Neuronal stem cell (in vitro differentiated cells): ENCODE measurements around the gene POU2F2. TPM values are rescaled to one million over a fixed set of nuclear protein-coding genes. Genes with fewer than 3 reads are reported as not detected.

Experiments
- DNase-seq: peaks from one replicate; pipeline ENCODE4 v3.0.0-alpha.2; 2013; ENCODE audit warnings: low spot score
- H2AFZ ChIP-seq: one replicate; pipeline ENCODE4 v1.6.1; 2013; ENCODE audit warnings: mild to moderate bottlenecking, low read length, inconsistent platforms
- H2AK5ac ChIP-seq: 2 replicates; pipeline ENCODE4 v1.6.1; 2013; ENCODE audit warnings: low read depth, mild to moderate bottlenecking, inconsistent platforms, low read length, moderate library complexity, mixed read lengths
- H2BK120ac ChIP-seq: 2 replicates; pipeline ENCODE4 v1.6.1; 2013; ENCODE audit warnings: low read depth, mild to moderate bottlenecking, inconsistent platforms, low read length, moderate library complexity, mixed read lengths
- H2BK12ac ChIP-seq: one replicate; pipeline ENCODE4 v1.6.1; 2013; ENCODE audit warnings: low read length, inconsistent platforms
- H2BK15ac ChIP-seq: 2 replicates; pipeline ENCODE4 v1.6.1; 2013; ENCODE audit warnings: mild to moderate bottlenecking, low read length, inconsistent platforms, mixed read lengths
- H2BK5ac ChIP-seq: one replicate; pipeline ENCODE4 v1.6.1; 2013; ENCODE audit warnings: inconsistent platforms, mild to moderate bottlenecking, low read length, moderate library complexity
- H3K14ac ChIP-seq: one replicate; pipeline ENCODE4 v1.6.1; 2013; ENCODE audit warnings: low read length, inconsistent platforms
- H3K18ac ChIP-seq: 2 replicates; pipeline ENCODE4 v1.6.1; 2013; ENCODE audit warnings: low read length, inconsistent platforms
- H3K23ac ChIP-seq: 2 replicates; pipeline ENCODE4 v1.6.1; 2013; ENCODE audit warnings: low read depth, mild to moderate bottlenecking, mixed read lengths, low read length, inconsistent platforms; ENCODE audit not compliant: poor library complexity
- H3K27ac ChIP-seq: replicated peaks from 3 replicates; pipeline ENCODE4 v1.5.1; 2013; ENCODE audit warnings: low read length, inconsistent platforms
- H3K27me3 ChIP-seq, 3 experiments: 2 replicates each; pipeline ENCODE4 v1.6.1; 2013; ENCODE audit warnings: low read length in 3 of 3, mild to moderate bottlenecking in 2 of 3, inconsistent platforms in 1 of 3, low read depth in 1 of 3, mixed read lengths in 1 of 3, moderate library complexity in 1 of 3; ENCODE audit not compliant: control insufficient read depth in 3 of 3, insufficient read depth in 3 of 3
- H3K36me3 ChIP-seq, 2 donors: replicated peaks in 1 of 2; 2 replicates each; pipeline ENCODE4 v1.6.1; 2013; ENCODE audit warnings: low read length in 2 of 2; ENCODE audit not compliant: control insufficient read depth in 2 of 2, insufficient read depth in 2 of 2
- H3K4ac ChIP-seq: 2 replicates; pipeline ENCODE4 v1.6.1; 2013; ENCODE audit warnings: inconsistent platforms, mild to moderate bottlenecking, low read length, moderate library complexity
- H3K4me1 ChIP-seq, 2 donors: 1 replicate in 1 of 2; 2 replicates in 1 of 2; pipeline ENCODE4 v1.6.1; 2013; ENCODE audit warnings: low read length in 2 of 2, low read depth in 1 of 2; ENCODE audit not compliant: control insufficient read depth in 2 of 2, insufficient read depth in 1 of 2
- H3K4me2 ChIP-seq: one replicate; pipeline ENCODE4 v1.6.1; 2013; ENCODE audit warnings: mild to moderate bottlenecking, low read length, inconsistent platforms; ENCODE audit not compliant: insufficient read depth, poor library complexity, severe bottlenecking
- H3K4me3 ChIP-seq, 2 donors: 2 replicates each; pipeline ENCODE4 v1.5.1; 2013; ENCODE audit warnings: low read length in 2 of 2, mild to moderate bottlenecking in 2 of 2, inconsistent platforms in 1 of 2, moderate library complexity in 1 of 2
- H3K79me1 ChIP-seq: one replicate; pipeline ENCODE4 v1.6.1; 2013; ENCODE audit warnings: low read depth, mild to moderate bottlenecking, inconsistent platforms, low read length, moderate library complexity
- H3K9ac ChIP-seq: one replicate; pipeline ENCODE4 v1.6.1; 2013; ENCODE audit warnings: mild to moderate bottlenecking, low read depth, low read length, inconsistent platforms; ENCODE audit not compliant: poor library complexity
- H3K9me3 ChIP-seq, 2 donors: replicated peaks in 1 of 2; 2 replicates each; pipeline versions ENCODE3 to v1.6.1; 2013; ENCODE audit warnings: low read length in 2 of 2, mild to moderate bottlenecking in 2 of 2, inconsistent platforms in 1 of 2, low read depth in 1 of 2, mixed read lengths in 1 of 2, moderate library complexity in 1 of 2; ENCODE audit not compliant: control insufficient read depth in 2 of 2, insufficient read depth in 1 of 2
- H4K8ac ChIP-seq: one replicate; pipeline ENCODE4 v1.6.1; 2013; ENCODE audit warnings: low read depth, mild to moderate bottlenecking, inconsistent platforms, low read length, moderate library complexity
- H4K91ac ChIP-seq: one replicate; pipeline ENCODE4 v1.6.1; 2013; ENCODE audit warnings: low read length, low read depth, mild to moderate bottlenecking, inconsistent platforms; ENCODE audit not compliant: poor library complexity
- WGBS, 2 donors: extraction: QIAGEN DNeasy Blood & Tissue Kit; methylation state at CpG; one replicate each; pipeline ENCODE4 v1.1.7; 2013; ENCODE audit warnings: missing lambda C conversion rate in 2 of 2, mixed read lengths in 1 of 2; ENCODE audit not compliant: insufficient read length in 2 of 2, insufficient replicate concordance in 1 of 2; ENCODE audit errors: extremely low coverage in 2 of 2; 5-methylcytosine and 5-hydroxymethylcytosine counted together
- polyA plus RNA-seq, 2 experiments: library from polyadenylated mRNA; stranded (reverse); fragments of 200-250 nt; gene quantifications; one replicate each; pipeline ENCODE4 v1.2.3, GENCODE V29; 2013

Gene POU2F2
- 2.4 TPM for polyA plus RNA-seq (2013, experiment 1 of 2)
- 2.5 TPM for polyA plus RNA-seq (2013, experiment 2 of 2)

GRCh38 chr19:42132030-42132628 is at the start of gene POU2F2:
POU2F2 (minus strand) TSS chr19:42132446; CDS start chr19:42132411, 35 bp downstream.
- Histone ChIP-seq H3K79me1 (no peaks in the 10 kb centered on the region), H2BK120ac (no peak within 1 kb of the TSS), H3K23ac (peak within 1 kb of the TSS; percentile 44), H2BK15ac (no peak within 1 kb of the TSS), H3K36me3 (no peaks in the 10 kb centered on the region), H2BK12ac (no peak within 1 kb of the TSS), H3K4ac (no peak within 1 kb of the TSS), H2AFZ (peak within 1 kb of the TSS; percentile 90), H2BK5ac (no peak within 1 kb of the TSS), H2AK5ac (peak within 1 kb of the TSS; percentile 39), H3K27ac (no peak within 1 kb of the TSS), H3K18ac (peak within 1 kb of the TSS; percentile 45), H3K9me3 (peaks cover 0 to 2% of the 10 kb centered on the region in 2 donors), H3K27me3 (peaks cover 2 to 84% (median 24%) of the 10 kb centered on the region in 3 experiments), H3K14ac (peak within 1 kb of the TSS; percentile 26), H3K4me1 (peaks cover 8 to 11% of the 10 kb centered on the region in 2 donors), H4K8ac (no peak within 1 kb of the TSS), H3K4me3 (peak within 1 kb of the TSS in 1 of 2 donors; percentile 53), H3K4me2 (peak within 1 kb of the TSS; percentile 55), H4K91ac (no peak within 1 kb of the TSS), H3K9ac (peak within 1 kb of the TSS; percentile 84)
- no peak for DNase-seq
- WGBS, 2 donors: no CpG with 5 or more reads among the region's 16 CpGs

DNA sequence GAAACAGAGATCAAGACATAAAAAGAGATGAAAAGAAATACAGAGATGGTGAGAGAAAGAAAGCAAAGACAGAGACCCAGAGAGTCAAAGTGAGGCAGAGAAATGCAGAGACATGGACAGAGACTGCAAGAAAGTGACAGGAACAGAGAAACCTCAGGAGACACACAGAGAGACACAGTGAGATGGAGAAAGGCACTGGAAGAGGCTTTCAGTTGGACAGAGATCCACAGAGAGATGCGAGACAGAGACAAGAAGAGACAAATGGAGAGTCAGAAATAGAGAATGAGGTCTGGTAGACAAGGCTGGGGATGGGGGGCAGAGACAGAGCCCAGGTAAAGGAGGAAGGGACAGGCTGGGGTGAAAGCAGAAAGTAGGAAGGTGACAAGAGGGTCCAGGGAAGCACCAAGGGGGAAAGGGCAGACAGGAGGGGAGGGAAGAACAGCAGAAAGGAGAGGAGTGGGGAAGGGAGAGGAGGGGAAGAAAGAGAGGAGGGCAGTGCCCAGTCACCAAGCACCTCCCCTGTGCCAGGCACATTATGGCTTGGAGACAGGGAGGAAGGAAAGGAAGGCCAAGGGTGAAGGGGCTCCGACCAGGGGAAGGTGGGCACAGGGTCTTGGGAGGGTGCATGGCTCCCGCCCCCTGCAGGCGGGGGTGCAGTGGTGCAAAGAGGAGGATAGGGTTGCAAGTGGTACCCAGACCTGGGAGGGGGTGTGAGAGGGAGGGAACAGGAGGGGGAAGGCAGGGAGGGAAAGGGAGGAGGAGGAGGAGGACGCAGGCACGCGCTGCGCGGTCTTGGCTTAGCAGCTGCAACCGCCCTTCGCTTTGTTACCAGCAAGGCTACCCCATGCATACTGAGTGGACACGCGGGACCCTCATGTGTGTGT is 46.8 kb upstream of the POU2F2 start:
- Histone ChIP-seq H3K36me3 (no peaks in the 10 kb centered on the region), H3K4ac (no peak overlapping the region), H3K14ac (no peak overlapping the region), H2BK12ac (peak overlapping the region; percentile 27), H3K18ac (no peak overlapping the region), H3K4me2 (no peak overlapping the region), H2BK15ac (no peak overlapping the region), H3K9ac (no peak overlapping the region), H4K8ac (no peak overlapping the region), H3K9me3 (no peaks in the 10 kb centered on the region), H3K79me1 (no peaks in the 10 kb centered on the region), H2AFZ (no peak overlapping the region), H3K4me1 (peaks cover 8 to 22% of the 10 kb centered on the region in 2 donors), H2BK120ac (no peak overlapping the region), H3K27me3 (peaks cover 10 to 72% (median 63%) of the 10 kb centered on the region in 3 experiments), H3K23ac (no peak overlapping the region), H4K91ac (no peak overlapping the region), H2BK5ac (no peak overlapping the region), H3K27ac (no peak overlapping the region), H2AK5ac (no peak overlapping the region), H3K4me3 (no peak overlapping the region)
- peak; percentile 43 for DNase-seq
- WGBS, 2 donors: no CpG with 5 or more reads among the region's 13 CpGs

DNA sequence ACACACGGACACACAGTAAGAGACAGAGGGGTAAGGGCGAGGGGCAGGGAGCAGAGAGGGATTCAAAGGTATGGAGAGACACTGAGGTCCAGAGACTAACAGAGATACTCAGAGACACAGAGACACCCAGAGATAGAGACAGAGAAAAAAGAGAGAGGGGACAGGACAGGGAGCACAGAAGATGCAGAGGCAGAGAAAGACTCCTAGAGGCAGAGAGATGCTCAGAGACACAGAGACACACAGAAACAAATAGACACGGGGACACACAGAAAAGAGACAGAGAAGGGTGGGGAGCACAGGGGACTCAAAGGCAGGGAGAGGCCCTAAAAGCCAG is 45.4 kb upstream of the POU2F2 start:
- H3K27ac ChIP-seq: no peak overlapping the region
- no CpG with 5 or more reads among the region's 3 CpGs for WGBS, 2 donors

More for the DNA sequence above, 45.4 kb upstream of the POU2F2 start:
- no peaks in the 10 kb centered on the region for H3K79me1 ChIP-seq
- H3K4me3 ChIP-seq: peak overlapping the region in 1 of 2 donors; percentile 44
- no peaks in the 10 kb centered on the region for H3K9me3 ChIP-seq
- no peak overlapping the region for H3K23ac ChIP-seq
- no peak overlapping the region for H2BK5ac ChIP-seq
- H3K27me3 ChIP-seq: peaks cover 10 to 75% (median 63%) of the 10 kb centered on the region in 3 experiments
- no peak overlapping the region for H3K9ac ChIP-seq
- H4K8ac ChIP-seq: no peak overlapping the region
- H2BK15ac ChIP-seq: no peak overlapping the region
- no peak overlapping the region for H4K91ac ChIP-seq
- peak overlapping the region; percentile 76 for H3K4me2 ChIP-seq
- no peak for DNase-seq
- H3K18ac ChIP-seq: no peak overlapping the region
- H2AK5ac ChIP-seq: no peak overlapping the region
- H3K4me1 ChIP-seq: peaks cover 8 to 28% of the 10 kb centered on the region in 2 donors
- no peak overlapping the region for H2BK12ac ChIP-seq
- H2BK120ac ChIP-seq: no peak overlapping the region
- peak overlapping the region; percentile 88 for H2AFZ ChIP-seq
- H3K14ac ChIP-seq: no peak overlapping the region
- H3K36me3 ChIP-seq: no peaks in the 10 kb centered on the region
- H3K4ac ChIP-seq: no peak overlapping the region
